Vein endothelial cell (primary cell): ENCODE measurements around the gene NRROS. TPM values are rescaled to one million over a fixed set of nuclear protein-coding genes. Genes with fewer than 3 reads are reported as not detected.

ENCODE experiments used
- small RNA-seq: library from RNA; depleted of rRNA; stranded (forward); fragments of <200 nt; gene quantifications from one replicate; pipeline ENCODE3, GENCODE V24; 2012
- total RNA-seq: library from RNA; depleted of rRNA; stranded (reverse); fragments of >200 nt; gene quantifications from 2 replicates; pipeline ENCODE4 v1.2.3, GENCODE V29; 2012

NRROS gene
- 12.7 and 13.0 TPM in 2 replicates for total RNA-seq

DNA sequence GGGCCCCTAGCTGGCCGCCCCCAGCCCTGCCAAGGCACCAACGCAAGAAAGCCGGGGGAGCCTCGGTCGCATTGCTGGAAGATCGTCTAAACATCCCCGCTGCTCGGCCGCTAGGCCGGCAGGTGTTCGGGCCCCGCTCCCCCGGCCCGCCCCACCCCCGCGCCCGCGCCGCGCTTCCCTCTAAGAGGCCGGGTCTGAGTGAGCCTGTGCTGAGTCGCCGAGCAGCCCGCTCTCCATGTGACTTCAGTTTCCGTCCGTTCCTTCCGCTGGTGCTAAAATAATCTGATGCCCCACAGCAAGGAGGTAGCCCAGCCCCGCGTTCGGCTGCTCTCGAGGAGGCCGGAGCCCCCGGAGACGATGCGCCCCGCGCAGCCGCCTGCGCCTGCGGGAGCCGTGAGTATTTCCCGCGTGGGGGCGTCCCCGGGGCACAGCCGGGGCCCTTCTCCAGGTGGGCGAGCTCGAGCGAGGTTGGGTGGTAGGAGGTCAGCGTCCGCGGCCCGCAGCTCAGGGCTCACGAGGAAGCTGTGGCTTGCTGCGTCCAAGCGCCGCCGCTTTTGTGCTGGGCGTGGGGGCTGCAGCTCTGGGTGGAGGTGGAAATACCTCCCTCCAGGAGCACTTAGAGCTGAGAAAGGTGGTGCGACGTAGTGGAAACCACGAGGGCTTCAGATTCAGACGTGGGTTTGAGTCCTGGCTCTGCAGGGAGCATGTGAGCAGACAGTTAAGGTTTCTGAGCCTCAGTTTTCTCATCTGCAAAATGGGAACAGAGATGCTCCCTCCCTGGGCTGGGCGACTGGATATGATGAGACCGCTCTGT, at the start of gene NRROS:
Gene NRROS, plus strand, starts transcription at position 212 of the 814 bp plus-strand sequence. CDS start 14,846 bp downstream, outside the sequence.

Small RNA genes lying within 50 kb of the gene (small RNA-seq; reads per million reads assigned to genes)
- gene RNU6-646P, result not detected

Other genes with a start within 250 kb of the NRROS start
- 21.9 and 23.8 TPM in 2 replicates for gene UBXN7, start 207.3 kb upstream of the NRROS start, total RNA-seq
- gene RNF168, start 135.9 kb upstream of the NRROS start, total RNA-seq, result 20.3 and 27.0 TPM in 2 replicates
- gene SMCO1, start 124.3 kb upstream of the NRROS start, total RNA-seq, result not detected in 2 replicates
- gene WDR53, start 71.1 kb upstream of the NRROS start, total RNA-seq, result 6.0 and 6.2 TPM in 2 replicates
- 10.8 and 16.6 TPM in 2 replicates for gene FBXO45, start 71.0 kb upstream of the NRROS start, total RNA-seq
- gene CEP19, start 72.6 kb downstream of the NRROS start, total RNA-seq, result 1.3 and 2.3 TPM in 2 replicates
- gene PIGX, start 72.7 kb downstream of the NRROS start, total RNA-seq, result 13.7 and 23.8 TPM in 2 replicates
- 67.6 and 72.5 TPM in 2 replicates for gene PAK2, start 100.2 kb downstream of the NRROS start, total RNA-seq
- 42.5 and 54.0 TPM in 2 replicates for gene SENP5, start 228.2 kb downstream of the NRROS start, total RNA-seq